ENCODE measurements around the gene GPR75. TPM values are rescaled to one million over a fixed set of nuclear protein-coding genes. Genes with fewer than 3 reads are reported as not detected.
A peak's percentile ranks its signal among the peaks of the same experiment; 100 is the strongest.

The GPR75 gene
- total RNA-seq, 1 experiment from 2014 or later: 4.8 TPM

GRCh38 chr2:53903011-53903410 is 43.2 kb upstream of the GPR75 start:
- Histone ChIP-seq H3K4me3 (ENCODE audit: low read depth, low read length, poor library complexity, severe bottlenecking) (no peak overlapping the region), H3K27me3 (replicated peaks; ENCODE audit: insufficient read depth, low read depth, low read length, poor library complexity) (no peaks in the 10 kb centered on the region), H3K27ac (ENCODE audit: low read depth, low read length, poor library complexity, severe bottlenecking) (no peak overlapping the region), H3K36me3 (ENCODE audit: insufficient read depth, low read length, poor library complexity, severe bottlenecking) (peaks cover 94% of the 10 kb centered on the region), H3K4me1 (ENCODE audit: insufficient read depth, low read length, poor library complexity, severe bottlenecking) (no peaks in the 10 kb centered on the region), H3K9me3 (ENCODE audit: low read depth, low read length, poor library complexity, severe bottlenecking) (no peaks in the 10 kb centered on the region)
- no peak for DNase-seq (ENCODE audit: low spot score)
- BruUV-seq (replicated peaks): TSS peak; percentile 18
- ChIA-PET POLR2A (ENCODE audit: low non-redundant PET) (no interaction called here), CTCF (no interaction called here)
- intact Hi-C loops (cut with micrococcal nuclease; ENCODE audit: unreplicated experiment): no loop called here
- TF ChIP-seq, protein P1, sequence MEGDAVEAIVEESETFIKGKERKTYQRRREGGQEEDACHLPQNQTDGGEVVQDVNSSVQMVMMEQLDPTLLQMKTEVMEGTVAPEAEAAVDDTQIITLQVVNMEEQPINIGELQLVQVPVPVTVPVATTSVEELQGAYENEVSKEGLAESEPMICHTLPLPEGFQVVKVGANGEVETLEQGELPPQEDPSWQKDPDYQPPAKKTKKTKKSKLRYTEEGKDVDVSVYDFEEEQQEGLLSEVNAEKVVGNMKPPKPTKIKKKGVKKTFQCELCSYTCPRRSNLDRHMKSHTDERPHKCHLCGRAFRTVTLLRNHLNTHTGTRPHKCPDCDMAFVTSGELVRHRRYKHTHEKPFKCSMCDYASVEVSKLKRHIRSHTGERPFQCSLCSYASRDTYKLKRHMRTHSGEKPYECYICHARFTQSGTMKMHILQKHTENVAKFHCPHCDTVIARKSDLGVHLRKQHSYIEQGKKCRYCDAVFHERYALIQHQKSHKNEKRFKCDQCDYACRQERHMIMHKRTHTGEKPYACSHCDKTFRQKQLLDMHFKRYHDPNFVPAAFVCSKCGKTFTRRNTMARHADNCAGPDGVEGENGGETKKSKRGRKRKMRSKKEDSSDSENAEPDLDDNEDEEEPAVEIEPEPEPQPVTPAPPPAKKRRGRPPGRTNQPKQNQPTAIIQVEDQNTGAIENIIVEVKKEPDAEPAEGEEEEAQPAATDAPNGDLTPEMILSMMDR (conservative IDR thresholded peaks at IDR 0.05; ENCODE audit: low read depth, low read length): no peak
- TF ChIP-seq EZH2 (IDR thresholded peaks at IDR 0.05; ENCODE audit: borderline replicate concordance, low read depth, low read length, poor library complexity, severe bottlenecking): no peak

DNA sequence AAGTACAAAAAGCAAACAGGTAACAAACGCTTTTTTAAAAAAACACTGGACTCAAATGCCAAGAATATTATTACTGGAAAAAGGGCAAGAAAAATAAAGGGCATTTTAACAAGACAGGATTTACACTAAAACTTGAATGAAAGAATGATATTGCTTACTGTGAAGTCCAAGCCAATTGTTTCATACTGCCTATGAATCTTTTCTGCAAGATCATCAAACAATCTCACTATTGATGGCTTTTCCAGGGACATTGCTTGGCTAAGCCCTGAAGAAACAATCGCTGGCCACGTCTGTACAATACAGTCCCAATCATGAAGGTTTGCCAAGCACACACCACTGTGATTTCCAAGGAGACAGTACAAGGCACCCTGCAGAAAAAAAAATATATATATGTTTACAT is 41.4 kb upstream of the GPR75 start:
- no peak for DNase-seq (ENCODE audit: low spot score)
- no TSS peak for BruUV-seq (replicated peaks)
- Histone ChIP-seq H3K4me3 (ENCODE audit: low read depth, low read length, poor library complexity, severe bottlenecking) (no peak overlapping the region), H3K36me3 (ENCODE audit: insufficient read depth, low read length, poor library complexity, severe bottlenecking) (peaks cover 87% of the 10 kb centered on the region), H3K9me3 (ENCODE audit: low read depth, low read length, poor library complexity, severe bottlenecking) (no peaks in the 10 kb centered on the region), H3K27ac (ENCODE audit: low read depth, low read length, poor library complexity, severe bottlenecking) (no peak overlapping the region), H3K27me3 (replicated peaks; ENCODE audit: insufficient read depth, low read depth, low read length, poor library complexity) (no peaks in the 10 kb centered on the region), H3K4me1 (ENCODE audit: insufficient read depth, low read length, poor library complexity, severe bottlenecking) (no peaks in the 10 kb centered on the region)
- POLR2A ChIA-PET (ENCODE audit: low non-redundant PET): no interaction called here
- CTCF ChIA-PET: no interaction called here
- no peak for TF ChIP-seq EZH2 (IDR thresholded peaks at IDR 0.05; ENCODE audit: borderline replicate concordance, low read depth, low read length, poor library complexity, severe bottlenecking)
- TF ChIP-seq, protein P1 (conservative IDR thresholded peaks at IDR 0.05; ENCODE audit: low read depth, low read length): no peak
- intact Hi-C loops (cut with micrococcal nuclease; ENCODE audit: unreplicated experiment): no loop called here

GRCh38 chr2:53896864-53897263 is 37.1 kb upstream of the GPR75 start:
- Histone ChIP-seq H3K27ac (ENCODE audit: low read depth, low read length, poor library complexity, severe bottlenecking) (no peak overlapping the region), H3K4me3 (ENCODE audit: low read depth, low read length, poor library complexity, severe bottlenecking) (no peak overlapping the region), H3K9me3 (ENCODE audit: low read depth, low read length, poor library complexity, severe bottlenecking) (no peaks in the 10 kb centered on the region), H3K36me3 (ENCODE audit: insufficient read depth, low read length, poor library complexity, severe bottlenecking) (peaks cover 88% of the 10 kb centered on the region), H3K27me3 (replicated peaks; ENCODE audit: insufficient read depth, low read depth, low read length, poor library complexity) (no peaks in the 10 kb centered on the region), H3K4me1 (ENCODE audit: insufficient read depth, low read length, poor library complexity, severe bottlenecking) (no peaks in the 10 kb centered on the region)
- TF ChIP-seq, protein P1 (conservative IDR thresholded peaks at IDR 0.05; ENCODE audit: low read depth, low read length): no peak
- TF ChIP-seq EZH2 (IDR thresholded peaks at IDR 0.05; ENCODE audit: borderline replicate concordance, low read depth, low read length, poor library complexity, severe bottlenecking): no peak
- DNase-seq (ENCODE audit: low spot score): no peak
- CTCF ChIA-PET: no interaction called here
- POLR2A ChIA-PET (ENCODE audit: low non-redundant PET): no interaction called here
- BruUV-seq (replicated peaks): no TSS peak
- intact Hi-C loops (cut with micrococcal nuclease; ENCODE audit: unreplicated experiment): no loop called here

All from A673 (cell line).